Body of pancreas (tissue), 4 donors: ENCODE results near the gene PPP4R4. TPM values are rescaled to one million over a fixed set of nuclear protein-coding genes. Genes with fewer than 3 reads are reported as not detected.

Source experiments
- ATAC-seq: fragments of 150-250 bp; one replicate; pipeline ENCODE4 v1.9.1; 2016
- DNase-seq, 4 donors: peaks; one replicate each; pipeline ENCODE4 v3.0.0-alpha.2; 2019
- H3K27ac ChIP-seq, 4 donors: fragments of 200-600 bp; sonication (generic); 1 replicate in 3 of 4; 2 replicates in 1 of 4; pipeline versions ENCODE4 v1.5.1 to v1.6.1; 2016 to 2019; ENCODE audit warnings: mild to moderate bottlenecking in 1 of 4, mixed read lengths in 1 of 4, moderate library complexity in 1 of 4
- H3K27me3 ChIP-seq, 2 donors: fragments of 200-600 bp; sonication (generic); one replicate each; pipeline ENCODE4 v1.6.0; 2016; ENCODE audit warnings: mild to moderate bottlenecking in 1 of 2
- H3K36me3 ChIP-seq, 2 donors: fragments of 200-600 bp; sonication (generic); replicated peaks in 1 of 2; 2 replicates each; pipeline ENCODE4 v1.5.1; 2016; ENCODE audit warnings: low read depth in 2 of 2; ENCODE audit not compliant: insufficient read depth in 1 of 2
- H3K4me1 ChIP-seq: fragments of 200-600 bp; sonication (generic); one replicate; pipeline ENCODE4 v1.6.0; 2016
- H3K4me3 ChIP-seq, 2 donors: fragments of 200-600 bp; sonication (generic); 1 replicate in 1 of 2; 2 replicates in 1 of 2; pipeline ENCODE4 v1.5.1; 2016 to 2019
- H3K9me3 ChIP-seq, 3 donors: fragments of 200-600 bp; sonication (generic); 1 replicate in 2 of 3; 2 replicates in 1 of 3; pipeline ENCODE4 v1.5.1; 2016
- CTCF ChIP-seq, 7 experiments: fragments of 450-650 bp in 4 of 7; fragments of 200-600 bp in 3 of 7; sonication (generic) in 3 of 7; IDR thresholded peaks; one replicate each; pipeline ENCODE4 v1.5.1; 2016 to 2019; ENCODE audit warnings: antibody characterized with exemption in 7 of 7
- POLR2A ChIP-seq, 3 donors: fragments of 450-650 bp; IDR thresholded peaks; one replicate each; pipeline ENCODE4 v1.6.1; 2016; ENCODE audit warnings: antibody characterized with exemption in 3 of 3, mild to moderate bottlenecking in 2 of 3
- WGBS, 2 donors: methylation state at CpG; one replicate each; pipeline ENCODE4 v1.1.5; 2017; 5-methylcytosine and 5-hydroxymethylcytosine counted together
- intact Hi-C: fragments of 100-400 bp; cut with DNase I; formaldehyde crosslinking; loops from one replicate; pipeline ENCODE4 v1.15.1; 2023
- total RNA-seq, 2 donors: library from RNA; depleted of rRNA; stranded (reverse); fragments of >200 nt; gene quantifications; one replicate each; pipeline ENCODE4 v1.1.0, GENCODE V29; 2016

The PPP4R4 gene
- total RNA-seq, 2 donors from 2014 or later, result 1.3 to 2.6 TPM

GRCh38 chr14:94165744-94166143 lies 8.4 kb upstream of the PPP4R4 start:
- WGBS, 2 donors, result 87 to 100% methylated on average over 2 to 3 of the region's 3 CpGs

GRCh38 chr14:94170136-94170535 lies 4.0 kb upstream of the PPP4R4 start:
- peaks cover 16% of the 10 kb centered on the region for H3K4me1 ChIP-seq
- peaks cover 0 to 3% of the 10 kb centered on the region in 2 donors for H3K27me3 ChIP-seq
- H3K4me3 ChIP-seq, result no peak overlapping the region
- ATAC-seq (no peak), DNase-seq (no peak)
- no peaks in the 10 kb centered on the region for H3K9me3 ChIP-seq
- TF ChIP-seq POLR2A (IDR thresholded peaks at IDR 0.05) (no peak), CTCF (IDR thresholded peaks at IDR 0.05) (no peak)
- intact Hi-C loops, result no loop called here
- H3K27ac ChIP-seq, result no peak overlapping the region
- WGBS, 2 donors, result 68 to 74% methylated on average over 6 of the region's 6 CpGs
- H3K36me3 ChIP-seq, result no peaks in the 10 kb centered on the region

More at GRCh38 chr14:94165744-94166143, 8.4 kb upstream of the PPP4R4 start:
- no peak for DNase-seq
- TF ChIP-seq POLR2A (IDR thresholded peaks at IDR 0.05) (no peak), CTCF (IDR thresholded peaks at IDR 0.05) (no peak)
- no peak for ATAC-seq
- Histone ChIP-seq H3K36me3 (no peaks in the 10 kb centered on the region), H3K9me3 (no peaks in the 10 kb centered on the region), H3K4me3 (no peak overlapping the region), H3K4me1 (peaks cover 8% of the 10 kb centered on the region), H3K27ac (no peak overlapping the region), H3K27me3 (no peaks in the 10 kb centered on the region)
- intact Hi-C loops, result no loop called here

GRCh38 chr14:94171208-94171607 lies 2.9 kb upstream of the PPP4R4 start:
- DNase-seq (no peak), ATAC-seq (no peak)
- WGBS, 2 donors, result 28 to 33% methylated on average over 3 of the region's 3 CpGs
- Histone ChIP-seq H3K27ac (no peak overlapping the region), H3K9me3 (no peaks in the 10 kb centered on the region), H3K27me3 (peaks cover 0 to 13% of the 10 kb centered on the region in 2 donors), H3K4me1 (peaks cover 22% of the 10 kb centered on the region), H3K36me3 (no peaks in the 10 kb centered on the region), H3K4me3 (no peak overlapping the region)
- intact Hi-C loops, result no loop called here
- TF ChIP-seq POLR2A (IDR thresholded peaks at IDR 0.05) (no peak), CTCF (IDR thresholded peaks at IDR 0.05) (no peak)

GRCh38 chr14:94172545-94172944 lies 1.6 kb upstream of the PPP4R4 start:
- WGBS, 2 donors, result 71 to 74% methylated on average over 5 of the region's 5 CpGs
- Histone ChIP-seq H3K36me3 (no peaks in the 10 kb centered on the region), H3K4me3 (no peak overlapping the region), H3K4me1 (peaks cover 22% of the 10 kb centered on the region), H3K27ac (no peak overlapping the region), H3K9me3 (no peaks in the 10 kb centered on the region), H3K27me3 (peaks cover 0 to 13% of the 10 kb centered on the region in 2 donors)
- TF ChIP-seq CTCF (IDR thresholded peaks at IDR 0.05) (no peak), POLR2A (IDR thresholded peaks at IDR 0.05) (no peak)
- no peak for ATAC-seq
- no peak for DNase-seq
- intact Hi-C loops, result no loop called here

- Histone ChIP-seq H3K27me3 (peaks cover 0 to 13% of the 10 kb centered on the region in 2 donors), H3K36me3 (no peaks in the 10 kb centered on the region), H3K27ac (peak overlapping the region; percentile 25 to 69 (median 69)), H3K4me3 (peak overlapping the region; percentile 6 to 52), H3K4me1 (peaks cover 22% of the 10 kb centered on the region), H3K9me3 (no peaks in the 10 kb centered on the region)
- ATAC-seq (peak; percentile 1), DNase-seq (peak in 2 of 4 donors; percentile 19 to 25)
- intact Hi-C loops, result no loop called here
- peak in 1 of 3 donors; percentile 32 for TF ChIP-seq POLR2A (IDR thresholded peaks at IDR 0.05)
- no peak for TF ChIP-seq CTCF (IDR thresholded peaks at IDR 0.05)
- WGBS, 2 donors, result 0 to 1% methylated on average over 19 to 20 of the region's 20 CpGs
Measured at GRCh38 chr14:94173471-94173884, 644 bp upstream of the PPP4R4 start.
